Measurements from ENCODE around the gene ADORA2A.

GRCh38 chr22:24434471-24435322 lies 7.3 kb downstream of the ADORA2A start:
- no peak for TF ChIP-seq CTCF (IDR thresholded peaks at IDR 0.05; ENCODE audit: insufficient read depth, low read length, poor library complexity, severe bottlenecking)
- no peak for TF ChIP-seq EZH2phosphoT487 (conservative IDR thresholded peaks at IDR 0.05; ENCODE audit: low read length)
